Bone marrow (tissue), 2 donors: Measurements from ENCODE around the gene STPG4.
"Not testable (repeated sequence)": the region's sequence is repeated elsewhere in the genome, so short reads cannot be mapped to it uniquely, and the experiment has no call there.

ENCODE experiments used
- DNase-seq, 2 donors: peaks; one replicate each; lab custom pipeline; 2025; lab: John Stamatoyannopoulos, UW

Gene STPG4

DNA sequence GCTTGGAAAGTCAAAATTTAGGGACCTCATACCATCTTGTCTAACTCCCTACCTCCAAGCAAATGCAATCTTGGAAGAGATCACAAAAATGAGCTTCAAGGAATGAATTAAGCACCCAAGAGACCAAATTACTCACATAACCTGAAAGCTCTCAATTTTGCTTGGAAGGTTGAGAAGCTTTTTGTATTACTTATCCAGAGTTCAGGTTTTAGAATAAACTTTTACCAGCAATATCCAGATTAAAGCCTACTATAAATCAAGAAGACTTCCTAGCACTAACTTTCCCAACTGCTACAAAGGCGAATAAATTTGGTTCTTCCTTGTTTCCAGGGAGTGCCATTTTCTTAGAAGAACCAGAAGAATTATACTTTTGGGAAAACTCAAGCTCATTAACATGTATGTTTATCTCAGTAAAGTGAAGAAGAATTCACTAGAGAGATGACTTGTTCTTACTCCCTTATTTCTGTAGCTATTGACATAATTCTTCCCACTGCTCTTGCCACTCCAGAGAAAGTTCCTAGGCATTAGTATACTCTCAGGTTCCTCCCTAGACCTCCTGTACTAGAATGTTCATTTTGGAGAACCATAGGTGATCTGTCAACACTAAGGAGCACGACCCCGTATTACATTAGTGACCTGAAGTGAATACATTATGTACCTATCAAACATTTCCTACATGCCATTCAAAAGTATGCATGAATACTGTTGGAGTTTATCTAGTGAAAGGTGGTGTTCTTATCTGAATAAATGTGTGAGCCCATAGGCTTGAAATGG lies 18.0 kb upstream of the STPG4 start:
- DNase-seq, result no peak

DNA sequence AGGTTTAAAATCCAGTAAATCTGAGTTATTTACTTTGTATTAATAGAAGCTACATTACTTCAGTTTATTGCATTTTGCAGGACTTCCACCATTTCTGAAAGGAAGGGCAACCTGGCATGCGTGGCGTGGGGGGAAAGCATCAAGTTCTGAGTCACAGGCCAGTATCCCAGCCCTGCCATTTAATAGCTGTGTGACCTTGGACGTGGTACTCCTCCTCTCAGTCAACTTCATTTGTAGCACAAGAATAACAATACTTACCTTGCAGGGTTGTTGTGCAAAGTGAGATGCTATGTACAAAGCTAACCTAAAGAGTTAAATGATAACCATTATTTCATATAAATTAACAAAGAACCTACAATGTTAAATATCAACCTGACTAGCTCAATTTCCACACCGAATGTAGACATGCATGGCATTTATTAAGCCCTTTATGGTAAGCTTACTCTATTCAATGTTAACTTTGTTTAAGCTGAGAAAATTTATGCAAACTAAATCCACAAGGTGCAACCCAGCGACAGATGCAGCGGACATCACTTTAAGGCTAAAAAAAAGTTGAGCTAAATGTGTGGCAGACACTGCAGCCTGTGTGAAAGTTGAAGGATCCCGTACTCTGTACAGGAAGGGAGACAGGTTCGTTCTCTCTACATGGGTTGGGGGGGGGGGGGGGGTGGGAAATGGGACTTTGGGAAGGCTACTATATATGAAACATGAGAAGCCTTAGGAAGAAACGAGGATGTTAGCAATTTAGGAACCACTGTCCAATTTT lies 17.2 kb upstream of the STPG4 start:
- no peak for DNase-seq

GRCh38 chr2:47169784-47170183 lies 14.7 kb upstream of the STPG4 start:
- no peak for DNase-seq

GRCh38 chr2:47168895-47169294 lies 13.8 kb upstream of the STPG4 start:
- not testable (repeated sequence) for DNase-seq

- DNase-seq, result no peak
Observed at GRCh38 chr2:47167149-47167548, 12.0 kb upstream of the STPG4 start.

GRCh38 chr2:47165001-47165555 lies 10.0 kb upstream of the STPG4 start:
- no peak for DNase-seq

DNA sequence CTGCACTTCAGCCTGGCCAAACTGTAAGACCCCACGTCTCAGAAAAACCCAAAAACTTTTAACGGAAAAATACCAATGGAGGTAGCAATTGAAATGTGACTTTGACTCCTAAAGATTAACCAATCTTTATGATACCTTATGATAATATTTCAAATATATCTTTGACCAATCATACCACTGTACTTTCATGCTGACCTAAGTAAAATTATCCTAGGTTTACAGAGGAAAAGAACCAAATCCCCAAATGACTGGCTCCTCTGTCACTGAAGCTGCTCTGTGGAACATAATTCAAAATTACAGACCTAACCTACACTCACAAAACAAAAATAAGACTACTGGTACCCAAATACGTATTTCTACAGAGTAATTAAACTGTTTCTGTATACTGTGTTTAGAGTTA lies 7.7 kb upstream of the STPG4 start:
- no peak for DNase-seq

DNA sequence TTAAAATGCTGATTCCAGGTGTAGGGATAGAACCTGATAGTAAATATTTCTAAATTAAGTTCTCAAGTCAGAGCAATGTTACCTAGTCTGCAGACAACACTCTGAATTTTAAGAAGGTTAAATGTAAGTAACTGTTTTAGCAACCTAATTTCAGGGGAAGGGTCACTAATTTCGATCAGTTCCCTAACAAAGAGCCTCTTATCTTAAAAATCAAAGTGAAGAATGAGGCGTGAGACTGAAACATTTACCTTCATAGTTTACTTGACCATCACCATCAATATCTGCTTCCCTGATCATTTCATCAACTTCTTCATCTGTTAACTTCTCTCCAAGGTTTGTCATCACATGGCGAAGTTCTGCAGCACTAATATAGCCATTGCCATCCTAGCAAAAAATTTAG lies 6.4 kb upstream of the STPG4 start:
- DNase-seq, result no peak

GRCh38 chr2:47160660-47161059 lies 5.6 kb upstream of the STPG4 start:
- no peak for DNase-seq

DNA sequence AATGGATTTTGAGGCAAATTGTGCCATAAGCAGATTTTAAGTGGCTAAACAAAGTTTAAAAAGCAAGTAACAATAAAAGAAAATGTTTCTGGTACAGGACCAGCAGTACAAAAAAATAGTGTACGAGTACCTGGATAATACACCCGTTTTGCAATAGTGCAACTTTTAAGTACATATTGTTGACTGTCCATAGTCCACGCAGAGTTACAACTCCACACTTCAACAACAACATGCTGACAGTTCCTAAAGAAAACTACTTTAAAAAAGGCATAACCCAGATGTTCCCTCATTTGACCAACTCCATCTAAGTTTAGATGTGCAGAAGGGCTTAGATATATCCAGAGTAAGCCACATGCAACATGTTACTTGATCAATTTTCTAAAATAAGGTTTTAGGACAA lies 5.1 kb upstream of the STPG4 start:
- DNase-seq, result no peak

- no peak for DNase-seq
Observed at GRCh38 chr2:47159627-47160026, 4.5 kb upstream of the STPG4 start.

- no peak for DNase-seq
Observed at GRCh38 chr2:47158576-47158975, 3.5 kb upstream of the STPG4 start.

DNA sequence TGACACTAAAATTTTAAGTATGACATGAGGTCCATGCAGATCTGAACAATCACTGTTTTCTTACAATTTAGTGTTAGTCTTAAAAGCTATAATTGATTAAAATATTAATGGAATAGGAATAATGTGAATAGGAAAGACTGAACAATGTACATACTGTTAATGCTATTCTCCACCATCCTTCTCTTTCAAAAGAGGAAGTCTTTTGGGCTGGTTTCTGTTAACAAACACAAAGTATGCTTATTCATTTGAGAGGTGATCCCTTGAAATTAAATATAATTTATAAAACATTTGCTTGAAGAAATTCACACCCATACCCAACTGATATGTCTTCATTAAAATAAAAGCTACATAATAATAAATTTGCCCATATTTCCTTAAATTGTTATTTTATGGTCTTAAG lies 2.3 kb downstream of the STPG4 start:
- no peak for DNase-seq

DNA sequence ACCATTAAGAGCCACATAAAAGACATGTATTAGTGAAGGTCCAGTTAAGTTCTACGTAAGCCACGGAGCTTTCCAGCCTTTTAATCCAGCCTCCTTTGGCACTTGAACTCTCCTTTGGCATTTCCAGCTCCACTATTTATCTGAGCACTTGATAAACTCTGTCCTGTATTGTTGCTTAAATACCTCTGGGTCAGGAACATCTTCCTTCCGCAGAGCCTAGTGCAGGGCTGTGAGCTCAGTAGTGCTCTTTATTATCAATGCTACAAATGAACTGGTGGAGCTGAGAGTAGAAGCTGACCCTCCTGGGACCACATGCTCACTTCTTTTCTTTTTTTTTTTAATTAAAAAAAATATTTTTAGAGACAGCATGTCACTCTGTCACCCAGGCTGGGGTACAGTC lies 4.9 kb downstream of the STPG4 start:
- DNase-seq, result no peak

GRCh38 chr2:47147021-47147420 lies 8.1 kb downstream of the STPG4 start:
- DNase-seq, result no peak

GRCh38 chr2:47145466-47145865 lies 9.6 kb downstream of the STPG4 start:
- DNase-seq, result no peak

GRCh38 chr2:47141520-47141919 lies 13.6 kb downstream of the STPG4 start:
- no peak for DNase-seq

DNA sequence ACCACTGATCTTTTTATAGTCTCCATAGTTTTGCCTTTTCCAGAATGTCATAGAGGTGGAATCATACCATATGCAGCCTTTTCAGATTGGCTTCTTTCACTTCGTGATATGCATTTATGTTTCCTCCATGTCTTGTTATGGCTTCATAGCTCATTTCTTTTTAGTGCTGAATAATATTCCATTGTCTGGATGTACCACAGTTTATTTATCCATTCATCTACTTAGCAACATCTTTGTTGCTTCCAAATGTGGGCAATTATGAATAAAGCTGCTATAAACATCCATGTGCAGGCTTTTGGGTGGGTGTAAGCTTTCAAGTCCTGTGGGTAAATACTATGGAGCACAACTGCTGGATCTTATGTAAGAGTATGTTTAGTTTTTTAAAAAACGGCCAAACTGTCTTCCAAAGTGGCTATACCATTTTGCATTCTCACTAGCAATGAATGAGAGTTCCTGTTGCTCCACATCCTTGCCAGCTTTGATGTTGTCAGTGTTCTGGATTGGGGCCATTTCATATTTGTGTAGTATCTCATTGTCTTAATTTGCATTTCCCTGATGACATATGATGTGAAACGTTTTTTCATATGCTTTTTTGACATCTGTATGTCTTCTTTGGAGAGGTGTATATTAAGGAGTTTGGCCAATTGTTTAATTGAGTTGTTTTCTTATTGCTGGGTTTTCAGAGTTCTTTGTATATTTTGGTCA lies 20.6 kb downstream of the STPG4 start:
- DNase-seq, result no peak

GRCh38 chr2:47133046-47133445 lies 22.1 kb downstream of the STPG4 start:
- no peak for DNase-seq

DNA sequence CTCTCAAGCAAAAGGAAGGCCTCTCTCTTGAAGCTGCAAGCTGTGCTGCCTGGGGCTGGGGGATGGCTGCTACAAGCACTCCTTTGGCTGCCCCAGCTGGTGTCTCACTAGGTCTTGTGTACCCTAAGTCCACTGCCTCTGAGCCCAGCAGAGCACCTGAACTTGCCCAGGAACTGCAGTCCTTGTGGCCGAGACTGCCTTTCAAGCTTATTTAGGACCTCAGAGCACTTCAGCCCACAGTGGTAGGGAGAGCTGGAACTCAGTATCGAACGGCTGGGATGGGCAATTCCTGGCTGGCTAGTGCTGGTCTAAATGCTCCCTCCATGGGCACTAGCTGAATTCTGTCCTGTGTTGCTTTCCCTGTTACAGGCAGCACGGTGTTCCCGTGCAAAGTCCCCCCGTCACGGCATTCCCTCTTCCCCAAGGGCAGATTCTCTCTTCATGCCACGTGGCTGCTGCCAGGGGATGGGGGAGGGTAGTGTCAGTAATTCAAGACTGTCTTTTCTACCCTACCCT lies 25.9 kb downstream of the STPG4 start:
- no peak for DNase-seq

GRCh38 chr2:47128705-47129104 lies 26.4 kb downstream of the STPG4 start:
- no peak for DNase-seq

GRCh38 chr2:47127862-47128543 lies 27.1 kb downstream of the STPG4 start:
- DNase-seq, result no peak
